Dedifferentiated amniotic fluid mesenchymal stem cell (primary cell): ENCODE results near the gene TIAM1.
"Not testable (repeated sequence)": the region's sequence is repeated elsewhere in the genome, so short reads cannot be mapped to it uniquely, and the experiment has no call there.

ENCODE experiments used
- DNase-seq: peaks from one replicate; pipeline ENCODE4 v3.0.0-alpha.2; 2016; ENCODE audit errors: extremely low spot score

Gene TIAM1

GRCh38 chr21:31253684-31254083 lies 90.4 kb downstream of the TIAM1 start:
- no peak for DNase-seq

GRCh38 chr21:31252611-31253010 lies 91.5 kb downstream of the TIAM1 start:
- no peak for DNase-seq

- no peak for DNase-seq
Observed at GRCh38 chr21:31252091-31252490, 92.0 kb downstream of the TIAM1 start.

- no peak for DNase-seq
Observed at GRCh38 chr21:31251686-31252085, 92.4 kb downstream of the TIAM1 start.

GRCh38 chr21:31248598-31248997 lies 95.5 kb downstream of the TIAM1 start:
- no peak for DNase-seq

- no peak for DNase-seq
Observed at GRCh38 chr21:31243611-31244010, 100.5 kb downstream of the TIAM1 start.

GRCh38 chr21:31236528-31236927 lies 107.5 kb downstream of the TIAM1 start:
- DNase-seq: no peak

GRCh38 chr21:31235671-31236450 lies 108.2 kb downstream of the TIAM1 start:
- no peak for DNase-seq

- no peak for DNase-seq
Observed at GRCh38 chr21:31234936-31235335, 109.1 kb downstream of the TIAM1 start.

- DNase-seq: no peak
Observed at GRCh38 chr21:31233711-31234110, 110.3 kb downstream of the TIAM1 start.

GRCh38 chr21:31232344-31232743 lies 111.7 kb downstream of the TIAM1 start:
- DNase-seq: no peak

- no peak for DNase-seq
Observed at GRCh38 chr21:31230937-31231336, 113.1 kb downstream of the TIAM1 start.

- DNase-seq: not testable (repeated sequence)
Observed at GRCh38 chr21:31228723-31229122, 115.3 kb downstream of the TIAM1 start.

- DNase-seq: no peak
Observed at GRCh38 chr21:31225713-31226112, 118.3 kb downstream of the TIAM1 start.

GRCh38 chr21:31222142-31222541 lies 121.9 kb downstream of the TIAM1 start:
- DNase-seq: peak; percentile 28

- no peak for DNase-seq
Observed at GRCh38 chr21:31221043-31221442, 123.0 kb downstream of the TIAM1 start.

GRCh38 chr21:31220575-31220974 lies 123.5 kb downstream of the TIAM1 start:
- no peak for DNase-seq

GRCh38 chr21:31218830-31219608 lies 125.0 kb downstream of the TIAM1 start:
- no peak for DNase-seq

GRCh38 chr21:31216206-31216605 lies 127.9 kb downstream of the TIAM1 start:
- DNase-seq: no peak

GRCh38 chr21:31213787-31214186 lies 130.3 kb downstream of the TIAM1 start:
- no peak for DNase-seq

GRCh38 chr21:31211836-31212235 lies 132.2 kb downstream of the TIAM1 start:
- no peak for DNase-seq

- DNase-seq: no peak
Observed at GRCh38 chr21:31205412-31205811, 138.6 kb downstream of the TIAM1 start.

GRCh38 chr21:31204801-31205200 lies 139.3 kb downstream of the TIAM1 start:
- DNase-seq: no peak
